ENCODE measurements around the gene RNF150. TPM values are rescaled to one million over a fixed set of nuclear protein-coding genes. Genes with fewer than 3 reads are reported as not detected.

Gene RNF150
- total RNA-seq, 1 experiment from 2014 or later = 1.3 TPM

GRCh38 chr4:141179474-141180373 lies 46.5 kb upstream of the RNF150 start:
- DNase-seq (ENCODE audit: low read depth, low spot score) = no peak
- ChIA-PET POLR2A (no interaction called here), CTCF (no interaction called here)
- no TSS peak for BruUV-seq (replicated peaks)
- intact Hi-C loops (cut with micrococcal nuclease; ENCODE audit: unreplicated experiment) = no loop called here
- Histone ChIP-seq H3K27ac (ENCODE audit: low read length) (no peak overlapping the region), H3K4me3 (ENCODE audit: low read depth in 2 of 2, low read length in 2 of 2) (no peak overlapping the region), H3K9me3 (ENCODE audit: control insufficient read depth, insufficient read depth, low read depth, low read length) (no peaks in the 10 kb centered on the region), H3K36me3 (ENCODE audit: control insufficient read depth, insufficient read depth, low read length) (no peaks in the 10 kb centered on the region), H3K27me3 (ENCODE audit: control insufficient read depth, insufficient read depth, low read length) (no peaks in the 10 kb centered on the region; the same call in 1 of the 2 replicates), H3K4me1 (ENCODE audit: control insufficient read depth, insufficient read depth, low read length) (no peaks in the 10 kb centered on the region)
- no peak for TF ChIP-seq CTCF (IDR thresholded peaks at IDR 0.05)
- ATAC-seq = no peak
- in situ Hi-C loops (cut with HindIII; ENCODE audit: low pct_unique_long_range_greater_than_20kb, low sequenced_read_pairs) = no loop called here

- no peak overlapping the region for H3K27ac ChIP-seq (ENCODE audit: low read length)
- H3K36me3 ChIP-seq (ENCODE audit: control insufficient read depth, insufficient read depth, low read length) = no peaks in the 10 kb centered on the region
- H3K27me3 ChIP-seq (ENCODE audit: control insufficient read depth, insufficient read depth, low read length) = no peaks in the 10 kb centered on the region; the same call in 1 of the 2 replicates
- intact Hi-C loops (cut with micrococcal nuclease; ENCODE audit: unreplicated experiment) (no loop called here), in situ Hi-C loops (cut with HindIII; ENCODE audit: low pct_unique_long_range_greater_than_20kb, low sequenced_read_pairs) (no loop called here)
- H3K4me1 ChIP-seq (ENCODE audit: control insufficient read depth, insufficient read depth, low read length) = no peaks in the 10 kb centered on the region
- POLR2A ChIA-PET = no interaction called here
- DNase-seq (ENCODE audit: low read depth, low spot score) = no peak
- BruUV-seq (replicated peaks) = no TSS peak
- CTCF ChIA-PET = no interaction called here
- TF ChIP-seq POLR2AphosphoS5 (IDR thresholded peaks at IDR 0.05; ENCODE audit: low read depth, low read length) (no peak), TCF7L2 (IDR thresholded peaks at IDR 0.05; ENCODE audit: low read depth, low read length) (no peak), CTCF (IDR thresholded peaks at IDR 0.05) (no peak), REST (IDR thresholded peaks at IDR 0.05; ENCODE audit: insufficient read depth in 1 of 2, low read depth in 2 of 2, low read length in 1 of 2) (no peak), SIN3A (IDR thresholded peaks at IDR 0.05; ENCODE audit: borderline replicate concordance, insufficient read depth, low read depth, low read length) (no peak)
- ATAC-seq = no peak
- H3K9me3 ChIP-seq (ENCODE audit: control insufficient read depth, insufficient read depth, low read depth, low read length) = no peaks in the 10 kb centered on the region
- H3K4me3 ChIP-seq (ENCODE audit: low read depth in 2 of 2, low read length in 2 of 2) = no peak overlapping the region
These were observed 43.9 kb upstream of the RNF150 start for GRCh38 chr4:141177171-141177570.
